Measurements from ENCODE around the gene KRT31.
"Not testable (repeated sequence)": the region's sequence is repeated elsewhere in the genome, so short reads cannot be mapped to it uniquely, and the experiment has no call there.

KRT31 gene

GRCh38 chr17:41383690-41384089, 13.7 kb downstream of the KRT31 start:
- DNase-seq = no peak

DNA sequence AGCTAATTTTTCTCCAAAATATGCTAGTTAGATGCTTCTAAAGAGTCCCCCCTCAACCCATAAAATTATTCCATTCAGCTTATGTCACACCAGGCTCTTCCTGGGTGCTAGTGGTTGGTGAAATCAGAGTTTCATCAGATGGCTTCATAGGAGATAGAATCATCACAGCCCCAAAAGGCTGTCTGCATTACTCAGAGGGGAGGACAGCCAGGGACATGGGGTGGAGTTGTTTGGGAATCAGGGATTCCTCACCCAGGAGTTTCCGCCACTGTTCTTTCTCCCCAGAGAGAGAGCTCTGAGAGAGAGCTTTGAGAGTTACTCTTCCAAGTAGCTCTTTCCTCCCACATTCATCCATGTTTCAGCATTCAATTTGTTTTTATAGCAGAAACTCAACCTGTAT, 15.0 kb downstream of the KRT31 start:
- no peak for DNase-seq

GRCh38 chr17:41381943-41382342, 15.5 kb downstream of the KRT31 start, which contains the start of gene KRT34:
Gene KRT34, minus strand, starts transcription at chr17:41382306. Its CDS starts 60 bp downstream, at chr17:41382246.
- DNase-seq = not testable (repeated sequence)

- not testable (repeated sequence) for DNase-seq
These were observed 17.3 kb downstream of the KRT31 start for GRCh38 chr17:41380091-41380490.

DNA sequence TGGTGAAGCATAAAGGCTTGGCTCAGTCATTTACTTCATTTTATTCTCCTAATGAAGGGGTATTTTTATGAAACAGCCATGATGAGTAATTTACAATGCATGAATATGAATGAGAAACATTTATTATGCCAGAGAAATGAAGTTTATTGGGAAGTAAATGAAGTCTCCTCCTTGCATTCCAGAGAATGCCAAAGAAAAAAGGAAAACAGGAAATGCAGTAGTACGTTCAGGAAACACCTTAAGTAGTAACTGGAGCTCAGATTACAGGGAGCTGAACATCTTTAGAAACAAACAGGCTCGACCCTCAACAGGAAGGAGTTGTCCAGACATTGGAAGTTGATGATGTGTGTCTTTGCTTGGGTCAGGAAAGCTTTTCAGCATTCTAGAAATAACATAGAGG, 19.9 kb downstream of the KRT31 start:
- DNase-seq = no peak

- DNase-seq = no peak
These were observed 27.7 kb downstream of the KRT31 start, which contains the start of gene KRT33B for GRCh38 chr17:41369713-41370112. Gene KRT33B, minus strand, starts transcription at chr17:41369813. Its CDS starts 63 bp downstream, at chr17:41369750.

DNA sequence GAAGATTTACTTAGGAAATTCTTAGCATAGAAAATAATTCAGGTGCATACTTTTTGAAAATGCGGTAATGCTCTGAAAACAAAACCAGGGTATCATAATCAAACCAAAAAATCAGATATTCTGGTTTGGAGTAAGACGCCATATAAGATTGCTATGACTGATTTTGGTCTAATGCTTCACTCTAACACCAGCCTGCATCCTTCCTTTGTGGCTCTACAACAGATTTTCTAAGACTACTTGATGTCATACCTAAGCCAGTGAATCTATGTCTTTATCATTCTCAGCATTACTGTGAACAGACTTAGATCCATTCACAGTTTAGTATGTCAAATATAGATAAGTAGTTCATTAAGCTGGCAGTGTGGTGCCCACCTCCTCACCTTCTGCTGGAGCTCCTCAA, 28.4 kb downstream of the KRT31 start:
- no peak for DNase-seq

GRCh38 chr17:41367426-41368075, 29.9 kb downstream of the KRT31 start:
- no peak for DNase-seq

DNA sequence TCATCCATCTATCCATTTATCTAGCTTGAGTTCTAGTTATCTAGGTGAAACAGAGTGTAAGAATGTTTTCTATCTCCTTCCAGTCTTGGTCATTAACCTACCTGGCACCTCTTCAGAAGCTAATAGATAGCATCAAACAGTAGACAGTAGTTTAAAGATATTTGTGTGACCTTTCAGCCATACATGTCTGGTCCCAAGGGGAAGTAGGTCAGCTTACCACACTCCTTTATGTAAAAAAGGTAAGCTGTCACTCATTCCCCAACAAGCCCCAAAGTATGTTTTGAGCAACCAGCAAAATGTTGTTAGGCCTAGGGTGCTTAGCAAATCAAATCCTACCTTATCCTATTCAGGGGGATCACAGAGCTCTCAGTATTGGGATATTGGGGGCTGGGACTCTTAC, 31.3 kb downstream of the KRT31 start:
- DNase-seq = no peak

GRCh38 chr17:41363881-41364280, 33.5 kb downstream of the KRT31 start:
- DNase-seq = no peak

DNA sequence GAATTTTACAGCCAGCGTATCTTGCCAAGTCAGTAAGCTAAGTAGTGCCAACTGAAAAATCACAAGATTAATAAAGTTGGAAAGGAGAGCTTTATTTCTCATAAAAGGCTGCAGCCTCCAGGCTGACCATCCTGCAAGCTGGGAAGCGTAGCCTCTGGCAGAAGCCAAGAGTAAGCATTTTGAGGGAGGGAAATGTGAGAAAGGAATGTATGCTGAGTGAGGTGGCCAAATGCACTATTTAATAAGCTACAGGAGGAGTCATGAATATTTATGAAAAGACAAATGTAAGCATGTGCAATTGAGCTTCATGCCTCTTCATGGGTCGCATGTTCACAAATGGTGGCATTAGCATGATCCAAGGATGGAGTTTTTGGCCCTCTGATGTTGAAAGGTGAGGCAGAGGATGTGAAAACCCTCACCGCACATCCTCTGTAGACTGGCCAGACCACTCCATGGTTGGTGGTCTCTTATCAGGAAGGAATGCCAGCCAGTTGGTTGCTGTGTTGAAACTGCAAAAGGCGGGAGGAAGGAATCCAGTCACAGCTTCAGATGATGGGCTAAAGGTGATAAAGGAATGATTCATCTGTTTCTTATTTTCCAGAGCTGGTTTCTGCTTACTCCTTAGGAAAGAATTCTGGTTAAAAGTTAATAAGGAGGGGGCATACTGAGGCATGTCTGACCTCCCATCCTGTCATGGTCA, 37.0 kb downstream of the KRT31 start:
- no peak for DNase-seq

DNA sequence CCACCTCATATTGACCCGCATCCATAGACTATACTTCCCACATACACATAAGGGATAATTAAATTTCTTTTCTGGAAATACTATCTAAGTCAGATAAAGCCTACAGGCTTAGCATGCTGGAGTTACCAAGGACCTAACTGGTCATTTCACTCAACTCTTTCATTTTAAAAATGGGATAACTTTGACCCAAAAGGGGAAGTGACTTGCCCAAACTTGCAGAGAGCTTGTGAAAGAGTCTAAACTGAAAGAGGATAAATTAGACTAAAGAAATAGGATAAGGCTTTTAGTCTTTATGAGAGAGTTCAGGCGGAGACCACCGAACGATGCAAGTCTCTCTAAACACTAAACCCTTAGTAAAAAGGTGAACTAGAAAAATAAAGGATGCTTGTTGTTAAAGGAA, 42.9 kb downstream of the KRT31 start:
- no peak for DNase-seq

DNA sequence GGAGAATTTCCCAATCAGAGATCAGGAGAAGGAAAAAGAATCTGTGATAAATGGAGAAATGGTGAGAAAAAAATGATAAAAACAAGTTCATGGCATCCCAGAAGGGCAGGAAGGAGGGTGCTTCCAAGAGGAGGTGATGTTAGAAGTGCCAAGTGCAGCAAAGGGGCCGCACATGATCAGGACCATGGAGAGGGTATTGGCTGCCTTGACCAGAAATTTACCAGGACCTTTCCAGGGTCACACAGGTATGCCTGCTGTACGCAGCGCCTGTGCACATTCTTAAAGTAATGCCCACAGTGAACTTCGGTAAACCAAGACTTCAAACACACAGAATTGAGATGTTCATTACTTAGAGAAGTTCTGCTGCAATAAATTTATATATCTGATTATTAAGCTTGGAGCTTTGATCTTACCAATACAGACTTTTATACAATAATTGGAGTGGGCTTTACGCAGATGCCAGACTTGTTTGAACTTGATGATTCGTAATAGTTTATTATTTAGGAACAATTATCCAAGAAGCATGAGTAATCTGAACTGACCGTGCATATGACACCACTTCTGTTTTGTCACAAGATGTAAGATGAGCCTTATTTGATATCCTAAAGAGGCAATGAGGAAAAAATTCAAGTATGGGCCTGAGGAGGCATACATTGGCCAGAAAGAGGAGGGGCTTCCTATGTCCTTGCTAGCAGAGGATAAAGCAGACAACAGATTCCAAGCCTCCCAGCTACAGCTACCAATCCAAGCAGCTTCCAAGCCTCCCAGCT, 44.6 kb downstream of the KRT31 start:
- no peak for DNase-seq

GRCh38 chr17:41351177-41351576, 46.2 kb downstream of the KRT31 start:
- no peak for DNase-seq

GRCh38 chr17:41350381-41350878, 47.0 kb downstream of the KRT31 start, which contains the start of gene KRT33A:
Gene KRT33A, minus strand, starts transcription at chr17:41350828. Its CDS starts 61 bp downstream, at chr17:41350767.
- not testable (repeated sequence) for DNase-seq

GRCh38 chr17:41347869-41348760, 49.3 kb downstream of the KRT31 start:
- no peak for DNase-seq

DNA sequence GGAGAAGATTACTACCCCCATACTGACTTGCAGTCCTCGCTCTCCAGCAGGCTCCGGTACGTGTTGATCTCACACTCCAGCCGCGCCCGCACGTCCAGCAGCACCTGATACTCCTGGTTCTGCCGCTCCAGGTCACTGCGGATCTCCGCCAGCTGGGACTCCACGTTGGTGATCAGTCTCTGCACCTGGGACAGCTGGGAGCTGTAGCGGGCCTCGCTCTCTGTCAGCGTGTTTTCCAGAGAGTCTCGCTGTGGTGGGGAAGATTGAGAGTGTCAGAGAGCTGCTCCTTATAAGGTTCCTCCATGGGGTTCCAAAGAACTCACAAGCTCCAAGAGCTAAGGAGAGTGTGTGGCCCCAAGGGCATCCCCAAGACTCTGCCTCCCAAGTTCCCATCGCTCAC, 51.0 kb downstream of the KRT31 start:
- DNase-seq = not testable (repeated sequence)

DNA sequence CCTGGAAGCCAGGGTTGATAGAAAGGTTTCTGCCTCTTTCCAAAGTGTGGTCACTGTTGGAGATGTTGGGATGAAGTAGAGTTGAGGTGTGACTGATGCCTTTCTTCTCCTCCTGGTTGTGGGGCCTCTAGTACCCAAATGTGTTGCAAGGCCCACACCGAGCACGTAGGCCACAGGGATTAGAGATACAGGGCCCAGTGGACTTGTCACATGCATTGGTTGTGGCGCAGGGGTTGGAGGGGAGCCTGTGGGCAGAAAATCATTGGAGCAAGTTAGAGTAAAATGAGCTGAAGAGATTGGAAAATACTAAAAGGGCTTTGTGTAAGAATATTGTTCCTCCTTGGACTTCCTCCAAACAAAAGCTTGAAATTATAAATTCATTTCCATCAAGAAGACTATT, 51.4 kb downstream of the KRT31 start:
- DNase-seq = no peak
